HG02610 (cell line): ENCODE results near the gene CDY2B.
"Not testable (repeated sequence)": the region's sequence is repeated elsewhere in the genome, so short reads cannot be mapped to it uniquely, and the experiment has no call there.

Experiments used
- ATAC-seq: cut with Tn5 transposase; IDR thresholded peaks from one replicate; pipeline ENCODE4 v1.9.1; 2021; ENCODE audit warnings: mild to moderate bottlenecking, moderate library complexity; ENCODE audit not compliant: unreplicated experiment

The CDY2B gene

DNA sequence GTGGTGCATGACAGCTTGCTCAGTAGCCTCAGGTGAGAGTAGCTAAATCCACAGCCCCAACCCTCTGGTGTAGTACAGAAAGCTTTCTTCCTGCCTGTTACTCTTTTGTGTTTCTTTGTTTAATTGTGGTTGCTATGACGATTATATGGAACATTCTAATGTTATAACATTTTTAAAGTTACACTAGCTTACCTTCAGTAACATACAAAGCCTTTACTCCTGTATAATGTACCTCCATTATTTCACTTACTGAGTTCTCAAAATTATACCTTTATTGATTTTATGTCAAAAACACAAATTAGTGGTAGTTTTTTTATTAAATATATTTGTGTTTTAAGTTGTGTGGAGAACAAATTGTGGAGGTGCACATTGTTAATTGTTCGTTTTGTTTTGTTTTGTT is at the start of gene CDY2B:
Gene CDY2B, minus strand, starts transcription at position 101 of the 400 bp plus-strand sequence. CDS start 328 bp downstream, outside the sequence.
- not testable (repeated sequence) for ATAC-seq

DNA sequence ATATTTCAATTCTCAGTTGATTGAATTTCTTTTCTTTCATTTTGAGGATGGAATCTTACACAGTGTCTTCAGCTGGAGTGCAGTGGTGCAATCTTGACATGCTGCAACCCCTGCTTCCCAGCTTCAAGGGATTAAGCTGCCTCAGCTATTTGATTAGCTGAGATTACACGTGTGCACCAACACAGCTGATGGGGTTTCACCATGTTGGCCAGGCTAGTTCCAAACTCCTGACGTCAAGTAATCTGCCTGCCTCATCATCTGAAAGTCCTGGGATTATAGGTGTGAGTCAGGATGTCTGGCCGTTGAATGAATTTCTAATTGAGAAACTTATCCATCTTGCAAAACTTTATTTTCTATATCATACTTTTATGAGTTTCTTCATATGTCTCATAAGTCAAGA is 28.0 kb upstream of the CDY2B start:
- ATAC-seq: not testable (repeated sequence)

DNA sequence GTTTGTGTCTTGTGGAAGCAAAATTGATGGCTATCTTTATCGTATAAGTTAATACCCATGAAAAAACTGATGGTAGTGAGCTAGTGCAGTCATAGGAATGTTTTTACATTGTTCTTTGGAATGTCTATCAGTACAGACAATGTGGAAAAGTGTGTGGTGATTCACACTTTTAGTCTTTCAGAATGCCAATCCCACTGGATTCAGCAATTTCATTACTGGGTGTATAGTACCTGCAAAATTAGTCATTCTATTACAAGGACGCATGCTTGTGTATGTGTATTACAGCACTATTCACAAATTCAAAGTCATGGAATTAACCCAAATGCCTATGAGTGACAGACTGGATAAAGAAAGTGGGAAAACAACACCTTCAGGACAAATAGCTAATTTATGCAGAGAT is 27.3 kb upstream of the CDY2B start:
- not testable (repeated sequence) for ATAC-seq

GRCh38 chrY:17881697-17882096 is 1.7 kb upstream of the CDY2B start:
- ATAC-seq: not testable (repeated sequence)

DNA sequence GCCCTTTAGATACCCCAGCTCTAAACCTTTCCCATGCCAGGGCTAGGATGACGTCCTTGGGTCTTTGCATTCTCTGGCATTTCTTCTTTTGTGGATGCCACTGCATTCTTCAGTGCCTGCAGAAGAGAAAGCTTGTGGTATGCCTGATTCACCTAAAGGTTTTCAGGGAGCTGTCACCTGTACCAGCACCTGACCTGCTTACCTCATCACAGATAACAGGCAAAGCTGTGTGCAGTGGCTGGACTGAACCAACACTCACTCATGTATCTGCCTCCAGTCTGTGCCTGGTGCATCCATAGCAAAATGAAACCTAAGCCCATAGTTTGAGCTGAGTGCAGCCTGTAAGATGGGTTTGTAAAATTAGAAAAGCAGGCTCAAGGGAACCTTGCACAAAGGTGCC is 3.3 kb downstream of the CDY2B start:
- ATAC-seq: not testable (repeated sequence)

- not testable (repeated sequence) for ATAC-seq
Observed at GRCh38 chrY:17875401-17875800, 4.6 kb downstream of the CDY2B start.

- not testable (repeated sequence) for ATAC-seq
Observed at GRCh38 chrY:17871194-17871903, 8.7 kb downstream of the CDY2B start.

DNA sequence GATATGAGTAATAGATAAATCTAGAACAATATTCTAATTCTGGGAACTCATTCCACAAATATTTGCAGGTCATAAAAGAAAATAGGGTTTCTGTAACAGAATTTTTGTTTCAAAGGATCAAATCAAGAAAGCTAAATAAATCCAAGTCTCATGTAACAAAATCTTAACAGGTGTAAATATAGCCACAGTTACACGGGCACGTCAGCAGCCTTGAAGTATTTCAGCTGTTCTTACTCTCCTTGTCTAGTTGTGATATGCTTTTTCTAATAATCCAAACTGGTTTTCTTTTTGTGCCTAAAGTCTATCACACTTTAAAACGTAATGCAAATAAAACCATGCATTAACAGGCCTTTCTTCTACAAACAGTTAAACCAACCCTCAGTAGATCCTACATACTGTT is 9.3 kb downstream of the CDY2B start:
- not testable (repeated sequence) for ATAC-seq

GRCh38 chrY:17867850-17868249 is 12.2 kb downstream of the CDY2B start:
- not testable (repeated sequence) for ATAC-seq

DNA sequence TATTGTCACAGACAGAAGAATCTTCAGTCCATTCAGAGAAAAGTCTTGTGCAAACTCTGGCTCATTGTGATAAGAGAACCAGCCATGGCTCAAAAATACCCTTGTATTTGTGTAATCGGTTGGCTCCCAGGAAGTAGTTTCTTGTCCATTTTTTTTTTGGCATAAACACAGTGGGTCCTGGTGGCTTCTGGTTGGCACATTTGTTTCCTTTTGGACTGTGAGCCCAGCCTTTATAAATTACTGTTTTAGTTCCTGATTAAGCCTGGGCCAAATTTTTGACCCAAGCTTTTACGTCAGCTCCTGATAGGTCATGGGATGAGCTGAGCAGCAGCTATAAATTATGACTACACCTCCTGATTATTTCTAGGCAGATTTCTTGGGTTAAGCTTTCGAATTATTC is 19.4 kb downstream of the CDY2B start:
- not testable (repeated sequence) for ATAC-seq

- ATAC-seq: not testable (repeated sequence)
Observed at GRCh38 chrY:17856963-17857848, 22.8 kb downstream of the CDY2B start.

GRCh38 chrY:17856508-17856907 is 23.5 kb downstream of the CDY2B start:
- ATAC-seq: not testable (repeated sequence)

GRCh38 chrY:17849131-17849530 is 30.9 kb downstream of the CDY2B start:
- ATAC-seq: not testable (repeated sequence)

DNA sequence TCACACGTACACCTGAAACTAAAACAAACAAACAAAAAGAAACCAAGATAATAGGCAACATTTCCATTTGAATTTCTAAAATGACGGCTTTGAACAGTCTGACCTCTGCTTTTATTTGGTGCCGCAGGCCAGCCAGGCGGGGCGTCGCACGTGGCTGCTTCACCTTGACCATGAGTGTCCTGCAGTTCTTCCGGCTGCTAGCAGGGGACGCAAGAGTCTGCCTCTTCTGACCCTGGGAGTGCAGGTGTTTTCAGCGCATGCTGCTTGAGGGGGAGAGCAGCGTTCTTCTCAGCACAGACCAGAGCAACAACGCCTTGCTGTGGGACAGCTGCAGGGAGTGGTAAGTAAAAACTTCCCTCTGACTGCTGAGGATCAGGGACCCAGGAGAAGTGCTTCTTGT is 47.9 kb downstream of the CDY2B start:
- not testable (repeated sequence) for ATAC-seq
